ENCODE data around the gene ITSN2. TPM values are rescaled to one million over a fixed set of nuclear protein-coding genes. Genes with fewer than 3 reads are reported as not detected.
"Not testable (repeated sequence)": the region's sequence is repeated elsewhere in the genome, so short reads cannot be mapped to it uniquely, and the experiment has no call there.

The ITSN2 gene
- total RNA-seq, 1 donor from 2014 or later: 75.3 TPM

- ATAC-seq (no peak), DNase-seq (ENCODE audit: low spot score) (no peak)
- intact Hi-C loops (cut with DNase I): no loop called here
These were observed 155.8 kb downstream of the ITSN2 start for GRCh38 chr2:24204505-24204904.

GRCh38 chr2:24203787-24204150, 156.6 kb downstream of the ITSN2 start:
- no peak for ATAC-seq
- intact Hi-C loops (cut with DNase I): no loop called here
- DNase-seq (ENCODE audit: low spot score): no peak

GRCh38 chr2:24203029-24203786, 157.1 kb downstream of the ITSN2 start:
- ATAC-seq (no peak), DNase-seq (ENCODE audit: low spot score) (no peak)
- intact Hi-C loops (cut with DNase I): no loop called here

- no peak for ATAC-seq
- no peak for DNase-seq (ENCODE audit: low spot score)
- intact Hi-C loops (cut with DNase I): no loop called here
These were observed 159.5 kb downstream of the ITSN2 start for GRCh38 chr2:24200799-24201198.

- DNase-seq (ENCODE audit: low spot score) (no peak), ATAC-seq (no peak)
- intact Hi-C loops (cut with DNase I): no loop called here
These were observed 160.3 kb downstream of the ITSN2 start for GRCh38 chr2:24199968-24200590.

- DNase-seq (ENCODE audit: low spot score); intact Hi-C loops (cut with DNase I); ATAC-seq: not testable (repeated sequence)
These were observed 163.1 kb downstream of the ITSN2 start for GRCh38 chr2:24197213-24197612.

GRCh38 chr2:24191848-24192247, 168.5 kb downstream of the ITSN2 start:
- DNase-seq (ENCODE audit: low spot score) (no peak), ATAC-seq (no peak)
- intact Hi-C loops (cut with DNase I): no loop called here

GRCh38 chr2:24191156-24191555, 169.2 kb downstream of the ITSN2 start:
- intact Hi-C loops (cut with DNase I): no loop called here
- ATAC-seq: no peak
- DNase-seq (ENCODE audit: low spot score): no peak

GRCh38 chr2:24190503-24190902, 169.8 kb downstream of the ITSN2 start:
- ATAC-seq (no peak), DNase-seq (ENCODE audit: low spot score) (no peak)
- intact Hi-C loops (cut with DNase I): no loop called here

- intact Hi-C loops (cut with DNase I): no loop called here
- ATAC-seq (no peak), DNase-seq (ENCODE audit: low spot score) (no peak)
These were observed 170.8 kb downstream of the ITSN2 start for GRCh38 chr2:24189551-24189950.

GRCh38 chr2:24183366-24184069, 176.8 kb downstream of the ITSN2 start:
- intact Hi-C loops (cut with DNase I): no loop called here
- DNase-seq (ENCODE audit: low spot score) (no peak), ATAC-seq (no peak)

GRCh38 chr2:24182507-24182906, 177.8 kb downstream of the ITSN2 start:
- DNase-seq (ENCODE audit: low spot score) (no peak), ATAC-seq (no peak)
- intact Hi-C loops (cut with DNase I): no loop called here

- intact Hi-C loops (cut with DNase I): no loop called here
- DNase-seq (ENCODE audit: low spot score) (no peak), ATAC-seq (no peak)
These were observed 178.5 kb downstream of the ITSN2 start for GRCh38 chr2:24181849-24182248.

GRCh38 chr2:24179683-24180082, 180.7 kb downstream of the ITSN2 start:
- ATAC-seq (no peak), DNase-seq (ENCODE audit: low spot score) (no peak)
- intact Hi-C loops (cut with DNase I): no loop called here

- no peak for DNase-seq (ENCODE audit: low spot score)
- ATAC-seq: no peak
- intact Hi-C loops (cut with DNase I): no loop called here
These were observed 184.0 kb downstream of the ITSN2 start for GRCh38 chr2:24176326-24176725.

- ATAC-seq (no peak), DNase-seq (ENCODE audit: low spot score) (no peak)
- intact Hi-C loops (cut with DNase I): no loop called here
These were observed 184.6 kb downstream of the ITSN2 start for GRCh38 chr2:24175631-24176187.

- ATAC-seq (no peak), DNase-seq (ENCODE audit: low spot score) (no peak)
- intact Hi-C loops (cut with DNase I): no loop called here
These were observed 185.5 kb downstream of the ITSN2 start, which contains the start of gene FAM228A for GRCh38 chr2:24174851-24175277. FAM228A (plus strand) TSS chr2:24175053; CDS start chr2:24175481, 428 bp downstream.

GRCh38 chr2:24169023-24169422, 191.3 kb downstream of the ITSN2 start:
- intact Hi-C loops (cut with DNase I): no loop called here
- ATAC-seq: no peak
- no peak for DNase-seq (ENCODE audit: low spot score)

GRCh38 chr2:24164416-24164973, 195.8 kb downstream of the ITSN2 start:
- no peak for DNase-seq (ENCODE audit: low spot score)
- intact Hi-C loops (cut with DNase I): no loop called here
- peak; percentile 53 for ATAC-seq

Data from sciatic nerve (tissue), 2 donors.